ENCODE measurements around the gene FUT7.
"Not testable (repeated sequence)": the region's sequence is repeated elsewhere in the genome, so short reads cannot be mapped to it uniquely, and the experiment has no call there.

The FUT7 gene

GRCh38 chr9:137069508-137070091 is 37.7 kb upstream of the FUT7 start:
- peak overlapping the region; percentile 47 for H3K4me3 Mint-ChIP-seq

GRCh38 chr9:137068539-137069507 is 36.9 kb upstream of the FUT7 start:
- Mint-ChIP-seq H3K27me3 (peaks cover 2% of the 10 kb centered on the region), H3K9me3 (no peaks in the 10 kb centered on the region), H3K27ac (no peak overlapping the region), H3K4me3 (peak overlapping the region; percentile 47), H3K4me1 (peaks cover 15% of the 10 kb centered on the region), H3K36me3 (no peaks in the 10 kb centered on the region)

More at GRCh38 chr9:137069508-137070091, 37.7 kb upstream of the FUT7 start:
- Mint-ChIP-seq H3K27me3 (peaks cover 2% of the 10 kb centered on the region), H3K36me3 (no peaks in the 10 kb centered on the region), H3K9me3 (no peaks in the 10 kb centered on the region), H3K27ac (no peak overlapping the region), H3K4me1 (peaks cover 11% of the 10 kb centered on the region)

GRCh38 chr9:137067860-137068538 is 36.1 kb upstream of the FUT7 start:
- no peaks in the 10 kb centered on the region for H3K9me3 Mint-ChIP-seq
- H3K4me1 Mint-ChIP-seq, result peaks cover 15% of the 10 kb centered on the region
- peak overlapping the region; percentile 74 for H3K27ac Mint-ChIP-seq
- peak overlapping the region; percentile 68 for H3K4me3 Mint-ChIP-seq
- peaks cover 2% of the 10 kb centered on the region for H3K27me3 Mint-ChIP-seq
- H3K36me3 Mint-ChIP-seq, result no peaks in the 10 kb centered on the region

- Mint-ChIP-seq H3K4me1 (peaks cover 14% of the 10 kb centered on the region), H3K4me3 (no peak overlapping the region), H3K36me3 (no peaks in the 10 kb centered on the region), H3K27ac (no peak overlapping the region), H3K9me3 (no peaks in the 10 kb centered on the region), H3K27me3 (peaks cover 2% of the 10 kb centered on the region)
Measured at GRCh38 chr9:137066096-137066861, 34.4 kb upstream of the FUT7 start.

GRCh38 chr9:137065336-137065967 is 33.6 kb upstream of the FUT7 start:
- H3K9me3 Mint-ChIP-seq, result no peaks in the 10 kb centered on the region

GRCh38 chr9:137064880-137065164 is 32.9 kb upstream of the FUT7 start:
- Mint-ChIP-seq H3K27ac (no peak overlapping the region), H3K27me3 (peaks cover 2% of the 10 kb centered on the region), H3K4me3 (no peak overlapping the region), H3K4me1 (peaks cover 8% of the 10 kb centered on the region), H3K36me3 (no peaks in the 10 kb centered on the region), H3K9me3 (no peaks in the 10 kb centered on the region)

More at GRCh38 chr9:137065336-137065967, 33.6 kb upstream of the FUT7 start:
- H3K4me3 Mint-ChIP-seq, result no peak overlapping the region
- H3K4me1 Mint-ChIP-seq, result peaks cover 8% of the 10 kb centered on the region
- peaks cover 2% of the 10 kb centered on the region for H3K27me3 Mint-ChIP-seq
- no peak overlapping the region for H3K27ac Mint-ChIP-seq
- no peaks in the 10 kb centered on the region for H3K36me3 Mint-ChIP-seq

GRCh38 chr9:137064027-137064879 is 32.4 kb upstream of the FUT7 start:
- H3K27me3 Mint-ChIP-seq, result peaks cover 2% of the 10 kb centered on the region
- H3K27ac Mint-ChIP-seq, result no peak overlapping the region
- H3K4me3 Mint-ChIP-seq, result no peak overlapping the region
- H3K36me3 Mint-ChIP-seq, result no peaks in the 10 kb centered on the region
- H3K4me1 Mint-ChIP-seq, result peaks cover 8% of the 10 kb centered on the region
- H3K9me3 Mint-ChIP-seq, result no peaks in the 10 kb centered on the region

GRCh38 chr9:137063311-137064026 is 31.6 kb upstream of the FUT7 start:
- Mint-ChIP-seq H3K27ac (no peak overlapping the region), H3K4me3 (no peak overlapping the region), H3K9me3 (no peaks in the 10 kb centered on the region), H3K27me3 (peaks cover 2% of the 10 kb centered on the region), H3K36me3 (no peaks in the 10 kb centered on the region), H3K4me1 (peaks cover 8% of the 10 kb centered on the region)

GRCh38 chr9:137062798-137063197 is 30.9 kb upstream of the FUT7 start:
- H3K27ac Mint-ChIP-seq, H3K4me1 Mint-ChIP-seq, H3K27me3 Mint-ChIP-seq, H3K9me3 Mint-ChIP-seq, H3K36me3 Mint-ChIP-seq, H3K4me3 Mint-ChIP-seq: not testable (repeated sequence)

- H3K4me1 Mint-ChIP-seq, result peaks cover 4% of the 10 kb centered on the region
- no peaks in the 10 kb centered on the region for H3K36me3 Mint-ChIP-seq
- H3K4me3 Mint-ChIP-seq, result no peak overlapping the region
- no peaks in the 10 kb centered on the region for H3K9me3 Mint-ChIP-seq
- no peaks in the 10 kb centered on the region for H3K27me3 Mint-ChIP-seq
- no peak overlapping the region for H3K27ac Mint-ChIP-seq
Measured at GRCh38 chr9:137062384-137062783, 30.5 kb upstream of the FUT7 start.

- H3K36me3 Mint-ChIP-seq, result no peaks in the 10 kb centered on the region
- no peak overlapping the region for H3K4me3 Mint-ChIP-seq
- no peaks in the 10 kb centered on the region for H3K4me1 Mint-ChIP-seq
- no peaks in the 10 kb centered on the region for H3K27me3 Mint-ChIP-seq
- no peak overlapping the region for H3K27ac Mint-ChIP-seq
- H3K9me3 Mint-ChIP-seq, result no peaks in the 10 kb centered on the region
Measured at GRCh38 chr9:137058521-137059234, 26.8 kb upstream of the FUT7 start.

GRCh38 chr9:137057545-137057944 is 25.7 kb upstream of the FUT7 start:
- Mint-ChIP-seq H3K9me3 (no peaks in the 10 kb centered on the region), H3K27me3 (no peaks in the 10 kb centered on the region), H3K4me3 (no peak overlapping the region), H3K36me3 (no peaks in the 10 kb centered on the region), H3K4me1 (no peaks in the 10 kb centered on the region), H3K27ac (no peak overlapping the region)

GRCh38 chr9:137056739-137057415 is 25.0 kb upstream of the FUT7 start:
- H3K4me1 Mint-ChIP-seq, result no peaks in the 10 kb centered on the region
- no peaks in the 10 kb centered on the region for H3K36me3 Mint-ChIP-seq
- no peak overlapping the region for H3K4me3 Mint-ChIP-seq
- H3K27me3 Mint-ChIP-seq, result peaks cover under 1% of the 10 kb centered on the region
- no peaks in the 10 kb centered on the region for H3K9me3 Mint-ChIP-seq
- no peak overlapping the region for H3K27ac Mint-ChIP-seq

Data from activated naive CD4-positive, alpha-beta T cell treated with anti-CD3 and anti-CD28 coated beads, Interleukin-2, amount 50 U/mL, for 24 hours (primary cell).